ENCODE measurements around the gene CFAP210. TPM values are rescaled to one million over a fixed set of nuclear protein-coding genes. Genes with fewer than 3 reads are reported as not detected.
"Not testable (repeated sequence)": the region's sequence is repeated elsewhere in the genome, so short reads cannot be mapped to it uniquely, and the experiment has no call there.

Gene CFAP210
- total and polyA plus RNA-seq, 11 donors: 0.11 TPM; not detected in 10

GRCh38 chr2:169623235-169623634 lies 71.0 kb downstream of the CFAP210 start:
- DNase-seq (no peak), ATAC-seq (no peak)
- peaks cover 0 to 9% (median 0%) of the 10 kb centered on the region in 12 donors for H3K9me3 ChIP-seq
- intact Hi-C loops (cut with DNase I): no loop called here
- H3K27ac ChIP-seq: no peak overlapping the region
- no peaks in the 10 kb centered on the region for H3K4me1 ChIP-seq
- peaks cover 0 to 82% (median 67%) of the 10 kb centered on the region in 9 donors for H3K36me3 ChIP-seq
- no peak for TF ChIP-seq POLR2A (IDR thresholded peaks at IDR 0.05)
- TF ChIP-seq CTCF (IDR thresholded peaks at IDR 0.05): no peak
- 71 to 84% (median 83%) methylated on average over 4 of the region's 4 CpGs for WGBS, 4 donors
- H3K27me3 ChIP-seq: no peaks in the 10 kb centered on the region
- no peak overlapping the region for H3K4me3 ChIP-seq

- DNase-seq (no peak), ATAC-seq (no peak)
- H3K9me3 ChIP-seq: peaks cover 0 to 17% (median 0%) of the 10 kb centered on the region in 12 donors
- H3K27me3 ChIP-seq: no peaks in the 10 kb centered on the region
- TF ChIP-seq CTCF (IDR thresholded peaks at IDR 0.05) (no peak), POLR2A (IDR thresholded peaks at IDR 0.05) (no peak)
- no peak overlapping the region for H3K27ac ChIP-seq
- H3K4me3 ChIP-seq: no peak overlapping the region
- intact Hi-C loops (cut with DNase I): no loop called here
- H3K36me3 ChIP-seq: peaks cover 0 to 81% (median 69%) of the 10 kb centered on the region in 9 donors
- no peaks in the 10 kb centered on the region for H3K4me1 ChIP-seq
- WGBS, 4 donors: 81 to 92% (median 87%) methylated on average over 1 of the region's 1 CpG
Observed at GRCh38 chr2:169620509-169620908, 73.7 kb downstream of the CFAP210 start.

- Histone ChIP-seq H3K4me3 (no peak overlapping the region), H3K9me3 (peaks cover 0 to 17% (median 0%) of the 10 kb centered on the region in 12 donors), H3K36me3 (peaks cover 0 to 82% (median 71%) of the 10 kb centered on the region in 9 donors), H3K27ac (no peak overlapping the region), H3K4me1 (no peaks in the 10 kb centered on the region), H3K27me3 (no peaks in the 10 kb centered on the region)
- WGBS, 4 donors: 56 to 63% (median 58%) methylated on average over 3 of the region's 3 CpGs
- no peak for TF ChIP-seq POLR2A (IDR thresholded peaks at IDR 0.05)
- TF ChIP-seq CTCF (IDR thresholded peaks at IDR 0.05): no peak
- DNase-seq: no peak
- ATAC-seq: no peak
- intact Hi-C loops (cut with DNase I): no loop called here
Observed at GRCh38 chr2:169619946-169620345, 74.3 kb downstream of the CFAP210 start.

GRCh38 chr2:169615982-169616381 lies 78.2 kb downstream of the CFAP210 start:
- H3K4me3 ChIP-seq; H3K4me1 ChIP-seq; H3K27ac ChIP-seq; ATAC-seq; H3K27me3 ChIP-seq; DNase-seq; intact Hi-C loops (cut with DNase I): not testable (repeated sequence)
- H3K36me3 ChIP-seq: peaks cover 2 to 91% (median 73%) of the 10 kb centered on the region in 9 donors
- WGBS, 4 donors: 98 to 100% (median 100%) methylated on average over 1 of the region's 1 CpG
- peaks cover 0 to 17% (median 0%) of the 10 kb centered on the region in 12 donors for H3K9me3 ChIP-seq

GRCh38 chr2:169613876-169614275 lies 80.3 kb downstream of the CFAP210 start:
- H3K27me3 ChIP-seq: no peaks in the 10 kb centered on the region
- peaks cover 0 to 17% (median 0%) of the 10 kb centered on the region in 12 donors for H3K9me3 ChIP-seq
- H3K27ac ChIP-seq: no peak overlapping the region
- DNase-seq: no peak
- intact Hi-C loops (cut with DNase I): no loop called here
- H3K4me3 ChIP-seq: no peak overlapping the region
- no peak for TF ChIP-seq CTCF (IDR thresholded peaks at IDR 0.05)
- no peak for TF ChIP-seq POLR2A (IDR thresholded peaks at IDR 0.05)
- WGBS, 4 donors: 83 to 88% (median 86%) methylated on average over 2 of the region's 2 CpGs
- ATAC-seq: no peak
- peaks cover 2 to 99% (median 79%) of the 10 kb centered on the region in 9 donors for H3K36me3 ChIP-seq
- H3K4me1 ChIP-seq: no peaks in the 10 kb centered on the region

Measured in heart left ventricle (tissue), 16 donors.